ENCODE measurements around the gene GUCA2A.

GRCh38 chr1:42150651-42151050 lies 13.9 kb downstream of the GUCA2A start:
- TF ChIP-seq CTCF (IDR thresholded peaks at IDR 0.05; ENCODE audit: insufficient read depth, low read depth, low read length) (no peak), EZH2 (IDR thresholded peaks at IDR 0.05; ENCODE audit: insufficient read depth, low read length) (no peak)

Measured in astrocyte (in vitro differentiated cells and primary cell).